NCI-H345 treated with DMSO at 0.1 percent for 48 hours (cell line): ENCODE data around the gene MEAF6.
"Not testable (repeated sequence)": the region's sequence is repeated elsewhere in the genome, so short reads cannot be mapped to it uniquely, and the experiment has no call there.

ENCODE experiments used
- DNase-seq: peaks from one replicate; lab custom pipeline; 2025; ENCODE audit not compliant: unreplicated experiment; lab: John Stamatoyannopoulos, UW

MEAF6 gene

DNA sequence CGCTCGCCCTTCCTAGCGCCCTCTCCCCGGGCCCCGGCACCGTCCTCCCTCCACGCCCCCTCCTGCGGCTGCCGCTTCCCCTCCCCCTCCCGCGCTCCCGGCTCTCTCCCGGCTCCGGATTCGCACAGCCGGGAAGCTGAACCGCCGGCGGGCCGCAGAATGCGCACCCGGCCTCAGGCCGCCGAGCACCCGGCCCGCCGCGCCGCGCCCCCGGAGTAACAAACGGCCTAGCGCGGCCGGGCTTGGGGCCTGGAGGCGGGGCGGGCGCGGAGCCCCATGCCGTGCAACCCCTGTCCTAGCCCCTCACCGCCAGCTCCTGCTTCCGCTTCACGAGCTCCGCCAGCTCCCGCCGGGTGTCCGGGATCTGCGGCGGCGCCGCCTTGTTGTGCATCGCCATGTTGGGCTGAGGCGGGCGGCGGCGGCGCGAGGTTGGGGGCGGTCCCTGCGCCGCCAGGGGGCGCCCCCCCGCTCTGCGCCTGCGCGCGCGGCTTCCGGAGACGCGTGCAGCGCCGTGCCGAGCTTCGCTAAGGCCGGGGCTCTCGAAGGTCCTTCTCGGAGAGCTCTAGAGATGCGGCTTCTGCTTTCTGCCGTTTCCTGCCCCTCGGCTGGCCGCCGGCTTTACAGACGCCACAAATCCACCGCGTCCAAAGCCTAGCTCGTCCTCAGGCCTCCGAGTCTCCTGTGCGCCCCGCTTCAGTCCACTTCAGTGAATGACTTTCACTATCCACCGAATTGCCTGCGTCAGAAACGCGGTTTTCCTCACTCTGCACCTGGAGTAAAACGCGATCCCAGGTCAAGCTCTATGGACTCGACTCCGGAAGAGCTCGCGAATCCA lies at the start of gene MEAF6:
MEAF6 (minus strand) TSS at position 417 of the 835 bp plus-strand sequence; CDS start at position 397, 20 bp downstream.
- DNase-seq, result peak; percentile 81

DNA sequence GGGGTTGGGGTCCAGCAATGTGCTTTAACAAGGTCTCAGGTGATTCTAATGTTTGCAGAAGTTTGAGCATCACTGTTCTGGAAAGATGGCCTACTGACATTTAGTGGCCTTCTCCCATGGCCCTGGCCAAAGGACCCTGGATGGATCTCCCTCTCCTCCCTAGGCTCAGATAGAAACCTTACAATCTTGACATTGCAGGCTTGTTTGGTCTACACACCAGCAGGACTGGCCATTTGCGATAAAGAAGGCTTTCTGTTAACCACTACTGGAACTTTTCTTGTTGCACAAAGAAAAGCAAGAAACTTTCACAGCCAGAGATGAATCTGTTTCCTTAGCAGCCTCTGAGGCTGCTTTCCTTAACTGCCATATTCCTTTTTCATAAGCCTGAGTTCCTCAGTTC lies 48.4 kb upstream of the MEAF6 start:
- DNase-seq, result no peak

DNA sequence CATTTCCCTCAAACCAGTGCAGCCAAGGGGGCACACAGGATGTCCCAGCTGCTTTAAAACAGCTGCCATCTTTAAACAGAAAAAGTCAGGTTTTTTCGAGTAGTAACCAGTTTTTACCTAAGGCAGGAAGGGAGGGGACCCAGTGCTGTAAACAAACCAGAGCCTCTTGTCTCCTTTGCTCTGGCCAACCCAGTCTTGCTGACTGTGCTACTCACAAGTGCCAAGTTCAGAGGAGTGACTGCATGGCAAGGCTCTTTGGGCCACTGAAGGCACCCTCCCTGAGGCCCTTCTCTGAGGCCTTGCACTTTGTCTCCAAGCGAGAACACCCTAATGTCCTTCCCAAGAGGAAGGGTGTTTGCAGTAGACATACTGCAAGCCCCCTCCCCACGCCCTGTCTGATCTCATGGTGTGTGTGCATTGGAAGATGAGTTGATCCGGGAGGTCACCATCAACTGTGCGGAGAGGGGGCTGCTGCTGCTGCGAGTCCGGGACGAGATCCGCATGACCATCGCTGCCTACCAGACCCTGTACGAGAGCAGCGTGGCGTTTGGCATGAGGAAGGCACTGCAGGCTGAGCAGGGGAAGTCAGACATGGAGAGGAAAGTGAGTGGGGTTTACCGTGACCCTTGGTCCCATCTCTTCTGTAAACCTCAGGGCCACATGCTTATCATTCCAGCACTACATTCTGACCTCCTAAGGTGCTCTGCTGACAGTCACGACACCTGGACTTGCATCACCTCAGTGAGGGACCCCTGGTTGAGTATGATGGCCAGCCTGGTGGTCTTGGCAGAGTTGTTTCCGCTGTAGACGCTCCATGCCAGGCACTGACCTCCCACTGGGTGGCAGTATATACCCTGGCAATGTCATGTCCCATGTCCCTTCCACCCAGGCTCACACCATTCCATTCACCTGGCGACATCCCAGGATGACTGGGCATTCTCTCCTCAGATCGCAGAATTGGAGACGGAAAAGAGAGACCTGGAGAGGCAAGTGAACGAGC lies 46.9 kb upstream of the MEAF6 start:
- DNase-seq, result no peak

DNA sequence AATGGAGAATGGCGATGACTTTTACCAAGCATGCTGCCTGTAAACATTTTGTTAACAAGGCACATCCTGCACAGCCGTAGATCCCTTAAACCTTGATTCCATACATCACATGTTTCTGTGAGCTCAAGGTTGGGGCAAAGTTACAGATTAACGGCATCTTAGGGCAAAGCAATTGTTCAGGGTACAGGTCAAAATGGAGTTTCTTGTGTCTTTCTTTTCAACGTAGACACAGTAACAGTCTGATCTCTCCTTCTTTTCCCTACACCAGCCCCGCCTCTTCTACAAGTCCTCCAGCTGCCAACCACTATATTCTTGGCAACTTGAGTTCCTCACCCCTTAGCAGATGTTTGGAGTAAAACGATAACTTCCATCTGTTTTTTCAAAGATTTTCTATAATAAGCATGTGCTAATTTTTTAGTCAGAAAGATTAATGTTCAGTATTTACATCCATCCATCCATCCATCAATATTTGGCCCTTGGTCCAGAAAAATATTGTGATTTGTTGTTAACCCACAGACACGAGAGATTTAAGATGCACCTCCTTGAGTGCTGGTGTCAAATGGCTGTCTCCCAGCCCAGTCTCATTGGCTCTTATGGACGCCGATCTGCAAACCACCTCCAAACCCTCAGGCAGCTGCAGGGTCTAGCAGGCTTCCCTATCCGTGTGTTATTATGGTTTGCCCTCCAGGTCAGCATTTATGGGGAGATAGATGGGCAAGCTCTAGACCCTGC lies 46.0 kb upstream of the MEAF6 start:
- DNase-seq, result no peak

DNA sequence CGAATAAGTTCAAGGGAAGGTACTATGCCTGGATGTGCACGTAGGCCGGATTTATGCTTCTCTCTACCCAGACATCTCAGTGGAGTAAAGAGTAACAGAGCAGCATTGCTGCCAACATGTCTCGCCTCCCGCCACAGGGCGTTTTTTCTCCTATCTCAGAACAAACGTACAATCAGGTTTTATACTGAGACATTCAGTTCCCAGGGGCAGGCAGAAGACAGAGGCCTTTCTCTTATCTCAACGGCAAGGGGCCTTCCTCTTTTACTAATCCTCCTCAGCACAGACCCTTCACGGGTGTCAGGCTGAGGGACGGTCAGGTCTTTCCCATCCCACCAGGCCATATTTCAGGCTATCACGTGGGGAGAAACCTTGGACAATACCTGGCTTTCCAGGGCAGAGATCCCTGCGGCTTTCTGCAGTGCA lies 45.4 kb upstream of the MEAF6 start:
- DNase-seq, result not testable (repeated sequence)

DNA sequence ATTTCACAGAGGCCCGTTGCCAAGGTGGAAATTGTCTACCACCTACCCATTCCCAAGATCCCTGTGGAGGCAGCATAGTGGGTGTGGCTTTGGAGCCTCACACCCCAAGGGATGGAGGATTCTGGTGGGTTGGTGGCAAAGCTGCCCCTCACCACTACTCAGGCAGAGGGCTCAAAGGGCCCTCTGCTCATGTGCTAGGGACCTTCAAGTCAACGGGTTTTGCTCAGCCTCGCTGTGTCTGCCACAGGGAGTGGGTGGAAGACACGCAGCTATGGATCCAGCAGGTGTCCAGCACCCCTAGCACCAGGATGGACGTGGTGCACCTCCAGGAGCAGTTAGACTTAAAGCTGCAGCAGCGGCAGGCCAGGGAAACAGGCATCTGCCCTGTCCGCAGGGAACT lies 44.5 kb upstream of the MEAF6 start:
- no peak for DNase-seq

DNA sequence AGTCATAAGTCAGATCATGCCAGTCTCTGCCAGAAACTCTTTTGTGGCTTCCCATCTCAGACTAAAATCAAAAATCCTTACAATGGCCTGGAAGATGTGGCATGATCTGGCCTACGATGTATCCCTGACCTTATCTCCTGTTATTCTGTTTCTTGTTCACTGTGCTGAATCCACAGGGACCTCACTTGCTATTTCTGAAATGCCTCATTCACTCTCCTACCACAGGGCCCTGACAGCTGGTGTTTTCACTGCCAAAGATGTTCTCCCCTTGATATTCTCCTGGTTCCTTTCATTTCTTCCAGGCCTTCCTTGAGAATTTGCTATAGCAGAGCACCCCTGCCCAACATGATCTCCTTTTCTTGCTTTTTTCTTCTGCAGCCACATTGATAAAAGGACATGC lies 43.8 kb upstream of the MEAF6 start:
- DNase-seq, result no peak

DNA sequence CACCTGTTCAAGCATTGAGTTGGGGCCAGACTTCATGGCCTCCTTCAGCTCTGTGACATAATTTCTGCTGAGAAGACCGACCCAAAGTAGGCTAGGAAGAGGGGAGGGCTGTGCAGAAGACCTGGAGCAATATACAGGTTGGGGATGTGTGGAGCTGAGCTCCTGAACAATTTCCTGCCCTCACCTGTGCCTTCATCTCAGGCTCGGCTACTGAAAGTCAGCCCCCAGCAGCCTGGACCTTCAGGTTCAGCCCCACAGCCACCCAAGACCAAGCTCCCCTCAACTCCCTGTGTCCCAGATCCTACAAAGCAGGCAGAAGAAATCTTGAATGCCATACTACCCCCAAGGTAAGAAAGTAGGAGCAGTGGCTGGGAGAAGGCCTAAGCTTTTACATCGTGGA lies 42.8 kb upstream of the MEAF6 start:
- DNase-seq, result no peak

DNA sequence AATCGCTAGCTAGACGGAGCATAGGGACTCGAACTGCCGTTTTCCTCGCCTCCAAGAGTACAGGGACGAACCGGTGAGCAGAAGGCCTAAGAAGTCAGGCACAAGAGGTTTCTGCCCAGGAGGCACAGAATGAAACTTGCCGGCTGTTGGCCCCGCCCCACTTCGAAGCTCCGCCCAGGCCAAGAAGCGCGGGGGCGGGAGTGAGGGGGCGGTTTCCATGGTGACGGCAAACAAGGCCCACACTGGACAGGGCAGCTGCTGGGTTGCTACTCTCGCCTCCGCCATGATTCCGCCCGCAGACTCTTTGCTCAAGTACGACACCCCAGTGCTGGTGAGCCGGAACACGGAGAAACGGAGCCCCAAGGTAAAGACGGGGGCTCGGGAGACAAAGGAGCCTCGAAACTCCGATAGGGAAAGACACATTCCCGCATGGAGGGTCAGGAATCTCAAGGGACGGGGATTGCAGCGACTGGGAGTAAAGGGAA lies 42.2 kb upstream of the MEAF6 start, which contains the start of gene DNALI1:
DNALI1 (plus strand) TSS at position 229 of the 485 bp plus-strand sequence; CDS start at position 284, 55 bp downstream.
- DNase-seq, result no peak

DNA sequence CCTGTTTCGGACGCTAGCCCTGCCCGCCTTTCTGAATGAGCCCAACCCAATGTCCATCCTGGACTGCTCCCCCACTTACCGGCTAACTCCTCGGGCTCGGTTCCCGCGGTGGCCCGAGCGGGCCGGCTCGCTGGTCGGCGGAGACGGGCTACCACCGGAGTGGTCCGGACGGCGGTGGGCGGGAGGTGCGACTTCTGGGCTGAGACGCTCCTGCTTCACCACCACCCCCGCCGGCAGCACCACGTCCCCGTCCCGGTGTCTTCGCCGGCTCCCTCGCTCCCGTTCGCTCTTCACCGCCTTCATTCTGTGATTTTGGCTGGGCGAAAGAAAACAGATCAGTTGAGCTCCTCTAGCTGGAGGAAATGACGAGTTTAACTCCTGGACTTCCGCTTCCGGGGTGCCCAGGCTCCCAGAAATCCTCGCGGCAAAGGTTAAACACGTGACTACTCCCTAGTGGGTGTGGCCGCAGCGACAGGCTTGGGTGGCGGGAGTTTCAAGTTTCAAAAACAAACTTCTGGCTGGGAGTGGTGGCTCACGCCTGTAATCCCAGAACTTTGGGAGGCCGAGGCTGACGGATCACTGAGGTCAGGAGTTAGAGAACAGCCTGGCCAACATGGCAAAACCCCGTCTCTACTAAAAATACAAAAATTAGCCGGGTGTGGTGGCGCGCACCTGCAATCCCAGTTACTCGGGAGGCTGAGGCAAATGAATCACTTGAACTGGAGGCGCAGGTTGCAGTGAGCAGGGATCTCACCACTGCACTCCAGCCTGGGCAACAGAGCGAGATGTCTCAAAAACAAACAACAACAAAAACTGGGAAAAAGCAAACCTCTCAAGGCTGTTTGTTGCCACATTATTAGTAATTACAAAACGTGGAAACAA lies 39.6 kb upstream of the MEAF6 start, which contains the start of gene SNIP1:
SNIP1 (minus strand) TSS at position 367 of the 882 bp plus-strand sequence; CDS start at position 303, 64 bp downstream.
- peak; percentile 92 for DNase-seq

DNA sequence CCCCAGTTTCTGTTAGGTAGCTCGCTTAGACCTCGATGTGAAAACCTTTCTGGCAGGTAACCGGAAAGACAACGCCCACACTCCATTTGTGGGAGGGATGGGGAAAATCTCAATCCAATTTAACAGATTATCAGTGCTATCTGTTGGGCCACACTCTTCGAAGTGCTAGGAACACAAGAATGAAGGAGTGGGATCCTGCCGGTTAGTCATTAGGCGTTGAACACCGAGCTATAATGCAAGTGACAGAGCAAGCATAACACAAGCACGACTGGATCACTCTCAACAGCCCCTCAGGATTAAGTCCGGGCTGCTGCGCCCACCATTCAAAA lies 39.0 kb upstream of the MEAF6 start:
- no peak for DNase-seq

DNA sequence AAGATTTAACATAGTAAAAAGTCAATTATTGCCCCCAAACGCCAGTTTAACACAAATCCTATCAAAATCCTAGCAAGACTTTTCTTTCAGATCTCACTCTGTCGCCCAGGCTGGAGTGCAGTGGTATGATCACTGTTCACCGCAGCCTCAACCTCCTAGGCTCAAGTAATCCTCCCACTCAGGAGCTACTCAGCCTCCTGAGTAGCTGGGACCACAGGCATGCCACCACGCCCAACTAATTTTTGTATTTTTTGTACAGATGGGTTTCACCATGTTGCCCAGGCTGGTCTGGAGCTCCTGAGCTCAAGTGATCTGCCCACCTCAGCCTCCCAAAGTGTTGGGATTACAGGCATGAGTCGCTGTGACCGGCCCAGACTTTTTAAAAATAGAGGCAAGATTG lies 34.8 kb upstream of the MEAF6 start:
- DNase-seq, result no peak

DNA sequence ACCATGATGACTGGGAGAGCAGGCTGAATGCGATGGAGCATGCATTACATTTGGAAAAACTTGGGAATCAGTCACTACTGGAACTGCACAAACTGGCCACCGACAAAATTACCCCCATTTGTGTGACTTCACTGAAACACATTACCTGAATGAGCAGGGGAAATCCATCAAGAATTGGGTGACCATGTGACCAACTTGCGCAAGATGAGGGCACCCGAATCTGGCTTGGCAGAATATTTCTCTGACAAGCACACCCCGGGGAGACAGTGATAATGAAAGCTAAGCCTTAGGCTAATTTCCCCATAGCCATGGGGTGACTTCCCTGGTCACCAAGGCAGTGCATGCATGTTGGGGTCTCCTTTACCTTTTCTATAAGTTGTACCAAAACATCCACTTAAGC lies 30.5 kb upstream of the MEAF6 start:
- no peak for DNase-seq

DNA sequence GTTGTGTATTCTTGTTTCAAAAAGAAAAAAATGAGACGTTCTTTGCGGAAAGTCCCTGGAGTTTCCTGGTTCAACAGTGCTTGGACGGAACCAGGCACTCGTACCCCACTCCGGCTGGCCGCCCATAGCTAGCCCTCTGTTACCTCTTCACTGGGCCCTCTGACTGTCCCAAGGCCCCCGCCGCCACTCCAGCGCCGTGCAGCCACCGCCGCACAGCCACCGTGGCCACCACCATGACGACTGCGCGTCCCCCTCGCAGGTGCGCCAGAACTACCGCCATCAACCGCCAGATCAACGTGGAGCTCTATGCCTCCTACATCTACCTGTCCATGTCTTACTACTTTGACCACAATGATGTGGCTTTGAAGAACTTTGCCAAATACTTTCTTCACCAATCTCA lies 30.0 kb upstream of the MEAF6 start:
- DNase-seq, result no peak

DNA sequence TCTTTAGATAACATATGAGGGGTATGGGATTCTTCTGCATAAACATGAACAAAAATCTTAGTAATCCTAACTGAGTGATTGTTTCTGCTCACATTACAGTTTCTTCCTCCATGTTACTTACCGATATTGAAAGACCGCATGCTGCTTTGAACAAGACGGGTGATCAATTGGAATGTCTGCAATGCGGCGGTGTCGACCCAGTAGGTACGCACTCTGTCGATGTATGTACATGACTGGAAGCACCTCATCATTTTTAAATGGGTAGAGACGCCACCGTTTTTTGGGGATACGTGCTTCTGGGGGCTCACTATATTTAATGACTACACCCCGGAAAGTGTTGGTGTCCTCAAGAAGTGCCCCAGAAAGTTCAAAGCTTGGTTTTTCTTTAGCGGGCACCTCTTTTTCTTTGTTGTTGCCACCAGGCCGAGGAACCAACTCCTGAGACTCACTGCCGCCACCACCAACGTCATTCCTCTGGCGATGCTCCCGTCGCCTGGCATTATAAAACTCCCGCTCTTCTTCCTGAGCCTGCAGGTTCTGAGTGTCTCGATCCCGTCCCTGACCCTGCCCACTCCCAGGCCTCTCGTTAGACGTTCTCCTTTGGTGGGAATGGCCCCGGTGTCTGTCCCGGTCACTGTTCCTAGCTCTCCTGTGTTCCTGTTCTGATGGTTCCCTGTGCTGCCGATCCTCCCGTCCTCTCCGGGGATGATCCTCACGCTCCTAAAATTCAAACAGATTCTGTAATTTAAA lies 25.6 kb upstream of the MEAF6 start:
- DNase-seq, result no peak

DNA sequence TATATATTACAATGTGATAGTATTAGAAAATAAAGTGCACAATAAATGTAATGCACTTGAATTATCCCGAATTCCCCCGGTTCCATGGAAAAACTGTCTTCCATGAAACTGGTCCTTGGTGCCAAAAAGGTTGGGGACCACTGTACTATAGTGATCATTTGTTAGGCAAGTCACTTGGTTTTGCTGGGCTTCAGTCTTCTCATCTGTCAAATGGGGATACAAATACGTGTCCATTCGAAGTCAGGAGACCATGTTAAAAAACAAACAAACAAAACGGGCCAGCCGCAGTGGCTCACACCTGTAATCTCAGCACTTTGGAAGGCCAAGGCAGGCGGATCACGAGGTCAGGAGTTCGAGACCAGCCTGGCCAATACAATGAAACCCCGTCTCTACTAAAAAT lies 24.6 kb upstream of the MEAF6 start:
- not testable (repeated sequence) for DNase-seq

DNA sequence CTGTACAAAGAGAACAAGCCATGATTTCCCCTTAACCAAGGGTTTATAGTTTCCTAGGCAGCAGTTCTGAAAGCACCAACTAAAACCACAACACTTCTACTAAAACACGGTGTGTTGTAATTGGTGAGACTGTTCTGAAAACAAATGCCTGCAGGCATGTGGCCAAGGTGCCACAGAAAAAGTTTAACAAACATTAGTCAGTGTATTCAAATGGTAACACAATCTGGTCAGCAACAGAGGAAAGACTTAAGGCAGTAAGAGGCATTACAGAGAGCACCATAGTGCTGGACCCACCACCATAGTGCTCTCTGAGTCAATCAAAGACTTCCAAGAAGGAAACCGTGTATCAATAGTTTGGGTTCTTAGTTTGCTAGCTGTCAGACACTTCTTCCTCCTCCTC lies 22.8 kb upstream of the MEAF6 start:
- no peak for DNase-seq

DNA sequence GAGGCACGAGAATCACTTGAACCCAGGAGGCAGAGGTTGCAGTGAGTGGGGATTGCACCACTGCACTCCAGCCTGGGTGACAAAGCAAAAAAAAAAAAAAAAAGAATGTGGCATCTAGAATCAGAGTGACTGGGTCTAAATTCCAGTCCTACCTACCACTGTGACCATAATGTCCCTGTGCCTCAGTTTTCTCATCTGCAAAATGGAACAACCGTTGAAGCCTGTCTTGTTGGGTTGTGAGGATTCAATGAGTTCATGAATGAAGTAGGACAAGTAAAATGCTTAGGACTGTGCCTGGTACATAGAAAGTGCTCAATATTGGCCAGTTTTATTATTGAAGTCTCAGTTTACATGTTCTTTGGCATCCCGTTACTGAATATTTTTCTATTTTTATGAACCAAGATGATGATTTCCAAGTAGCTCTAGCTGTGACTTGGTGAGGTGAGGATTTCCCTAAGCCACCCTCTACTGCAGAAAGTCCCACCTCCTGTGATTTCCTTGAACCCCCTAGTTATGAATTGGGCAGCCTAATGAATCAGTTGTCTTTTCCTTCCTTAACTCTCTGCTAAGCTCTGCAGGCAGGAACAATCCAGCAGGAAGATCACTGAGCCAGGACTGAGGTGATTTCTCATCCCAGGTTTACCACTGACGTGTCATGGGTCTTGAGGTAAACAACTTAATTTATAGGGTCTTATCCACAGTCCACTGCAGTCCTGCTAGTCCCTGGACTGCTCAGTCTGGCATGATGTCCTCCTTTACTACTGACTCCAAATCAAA lies 18.9 kb upstream of the MEAF6 start:
- no peak for DNase-seq
